Daoy (cell line): ENCODE data around the gene TM4SF1. TPM values are rescaled to one million over a fixed set of nuclear protein-coding genes. Genes with fewer than 3 reads are reported as not detected.
A peak's percentile ranks its signal among the peaks of the same experiment; 100 is the strongest.
"Not testable (repeated sequence)": the region's sequence is repeated elsewhere in the genome, so short reads cannot be mapped to it uniquely, and the experiment has no call there.

Experiments used
- DNase-seq: peaks from one replicate; pipeline ENCODE4 v3.0.0-alpha.2; 2015; ENCODE audit warnings: low read depth
- total RNA-seq: library from RNA; depleted of rRNA; stranded (reverse); fragments of >200 nt; shearing (Covaris generic); gene quantifications from 2 replicates; pipeline ENCODE4 v1.2.3, GENCODE V29; 2014

TM4SF1 gene
- total RNA-seq, 1 experiment from 2014 or later, result 206 TPM

- DNase-seq, result no peak
Observed at GRCh38 chr3:149343951-149344350, 33.5 kb downstream of the TM4SF1 start.

- peak; percentile 63 for DNase-seq
Observed at GRCh38 chr3:149342413-149343380, 34.8 kb downstream of the TM4SF1 start.

- DNase-seq, result peak; percentile 17
Observed at GRCh38 chr3:149340310-149340933, 37.0 kb downstream of the TM4SF1 start.

- peak; percentile 98 for DNase-seq
Observed at GRCh38 chr3:149339931-149340309, 37.5 kb downstream of the TM4SF1 start.

GRCh38 chr3:149337486-149337885 is 40.0 kb downstream of the TM4SF1 start:
- DNase-seq, result not testable (repeated sequence)

- DNase-seq, result no peak
Observed at GRCh38 chr3:149336925-149337324, 40.5 kb downstream of the TM4SF1 start.

GRCh38 chr3:149333176-149333859 is 44.1 kb downstream of the TM4SF1 start, which contains the start of gene TM4SF18:
Gene TM4SF18 (minus strand): TSS chr3:149333636. CDS start chr3:149333382, 254 bp downstream.
- DNase-seq, result no peak

GRCh38 chr3:149332771-149333170 is 44.7 kb downstream of the TM4SF1 start:
- no peak for DNase-seq

- DNase-seq, result no peak
Observed at GRCh38 chr3:149332227-149332765, 45.2 kb downstream of the TM4SF1 start.

GRCh38 chr3:149331396-149331795 is 46.1 kb downstream of the TM4SF1 start:
- DNase-seq, result no peak

- DNase-seq, result peak; percentile 54
Observed at GRCh38 chr3:149330609-149331331, 46.7 kb downstream of the TM4SF1 start.

GRCh38 chr3:149327156-149327555 is 50.3 kb downstream of the TM4SF1 start:
- DNase-seq, result no peak

GRCh38 chr3:149325581-149325980 is 51.9 kb downstream of the TM4SF1 start:
- no peak for DNase-seq

- DNase-seq, result no peak
Observed at GRCh38 chr3:149324332-149324731, 53.1 kb downstream of the TM4SF1 start.

GRCh38 chr3:149321640-149322039 is 55.8 kb downstream of the TM4SF1 start:
- DNase-seq, result no peak

GRCh38 chr3:149321136-149321535 is 56.3 kb downstream of the TM4SF1 start:
- DNase-seq, result no peak

- DNase-seq, result no peak
Observed at GRCh38 chr3:149319750-149320149, 57.7 kb downstream of the TM4SF1 start.
